ENCODE measurements around the gene ZNF45. TPM values are rescaled to one million over a fixed set of nuclear protein-coding genes. Genes with fewer than 3 reads are reported as not detected.

ZNF45 gene
- total and polyA plus RNA-seq, 5 donors from 2014 or later, result 13.0 to 17.5 (median 14.8) TPM

DNA sequence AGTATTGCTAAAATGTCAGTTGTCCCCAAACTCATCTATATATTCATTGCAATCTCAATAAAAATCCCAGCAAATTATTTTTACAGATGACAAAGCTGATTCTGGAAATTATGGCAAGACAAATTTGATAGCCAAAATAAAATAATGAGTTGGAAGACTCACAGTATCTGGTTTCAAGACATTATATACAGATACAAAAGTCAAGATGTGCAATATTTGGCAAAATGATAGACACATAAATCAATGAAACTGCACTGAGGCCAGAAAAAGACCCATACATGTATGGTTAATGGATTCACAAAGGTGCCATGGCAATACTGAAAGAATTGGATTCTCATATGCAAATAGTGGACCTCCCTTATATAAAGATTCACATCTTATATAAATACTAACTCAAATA is 24.2 kb downstream of the ZNF45 start:
- peaks cover 0 to 4% (median 0%) of the 10 kb centered on the region in 4 donors for H3K4me1 Mint-ChIP-seq
- H3K27me3 Mint-ChIP-seq, result no peaks in the 10 kb centered on the region
- H3K36me3 ChIP-seq (ENCODE audit: control insufficient read depth, insufficient read depth, low read length), result peaks cover 23% of the 10 kb centered on the region
- no peaks in the 10 kb centered on the region for H3K27me3 ChIP-seq (ENCODE audit: control insufficient read depth, insufficient read depth, low read length)
- H3K9me3 Mint-ChIP-seq, result peaks cover 0 to 95% (median 40%) of the 10 kb centered on the region in 7 donors
- H3K4me3 ChIP-seq (ENCODE audit: low read depth, low read length), result no peak overlapping the region
- H3K4me3 Mint-ChIP-seq, result no peak overlapping the region
- H3K27ac Mint-ChIP-seq, result no peak overlapping the region
- DNase-seq (no peak), ATAC-seq (ENCODE audit: low read depth in 2 of 2) (no peak)
- peaks cover 89 to 100% of the 10 kb centered on the region in 2 experiments for H3K9me3 ChIP-seq (ENCODE audit: control insufficient read depth in 2 of 2, low read length in 2 of 2)
- peaks cover 35% of the 10 kb centered on the region for H3K36me3 Mint-ChIP-seq
- H3K4me1 ChIP-seq (ENCODE audit: control insufficient read depth, insufficient read depth, low read length, poor library complexity, severe bottlenecking), result no peaks in the 10 kb centered on the region
- no peak overlapping the region for H3K27ac ChIP-seq (ENCODE audit: insufficient read depth, low read length, poor library complexity, severe bottlenecking)

DNA sequence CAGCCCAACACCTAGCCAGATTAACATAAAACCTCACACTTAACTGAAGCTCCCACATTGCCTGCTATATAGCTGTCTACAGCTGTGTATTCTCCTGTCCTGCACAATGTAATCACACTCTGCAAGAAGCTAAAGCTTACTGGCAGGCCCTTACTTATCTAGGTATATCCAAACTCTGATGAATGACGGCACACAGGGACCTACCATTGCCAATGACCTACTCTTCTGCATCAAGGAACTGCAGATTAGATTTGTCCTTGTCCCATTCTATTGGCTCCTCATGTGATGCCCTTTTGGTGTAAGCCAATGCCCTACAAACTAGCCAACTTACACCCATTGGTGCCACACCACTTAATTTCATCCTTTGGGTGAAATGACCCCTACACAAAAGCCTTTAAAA is 26.4 kb downstream of the ZNF45 start:
- no peak overlapping the region for H3K27ac ChIP-seq (ENCODE audit: insufficient read depth, low read length, poor library complexity, severe bottlenecking)
- Mint-ChIP-seq H3K9me3 (peaks cover 6 to 87% (median 36%) of the 10 kb centered on the region in 7 donors), H3K27ac (no peak overlapping the region), H3K36me3 (peaks cover 20% of the 10 kb centered on the region), H3K4me1 (peaks cover 0 to 4% (median 0%) of the 10 kb centered on the region in 4 donors), H3K4me3 (no peak overlapping the region), H3K27me3 (no peaks in the 10 kb centered on the region)
- H3K27me3 ChIP-seq (ENCODE audit: control insufficient read depth, insufficient read depth, low read length), result no peaks in the 10 kb centered on the region
- H3K36me3 ChIP-seq (ENCODE audit: control insufficient read depth, insufficient read depth, low read length), result peaks cover 1% of the 10 kb centered on the region
- peaks cover 82 to 99% of the 10 kb centered on the region in 2 experiments for H3K9me3 ChIP-seq (ENCODE audit: control insufficient read depth in 2 of 2, low read length in 2 of 2)
- no peak for ATAC-seq (ENCODE audit: low read depth in 2 of 2)
- no peak overlapping the region for H3K4me3 ChIP-seq (ENCODE audit: low read depth, low read length)
- no peaks in the 10 kb centered on the region for H3K4me1 ChIP-seq (ENCODE audit: control insufficient read depth, insufficient read depth, low read length, poor library complexity, severe bottlenecking)
- DNase-seq, result no peak

DNA sequence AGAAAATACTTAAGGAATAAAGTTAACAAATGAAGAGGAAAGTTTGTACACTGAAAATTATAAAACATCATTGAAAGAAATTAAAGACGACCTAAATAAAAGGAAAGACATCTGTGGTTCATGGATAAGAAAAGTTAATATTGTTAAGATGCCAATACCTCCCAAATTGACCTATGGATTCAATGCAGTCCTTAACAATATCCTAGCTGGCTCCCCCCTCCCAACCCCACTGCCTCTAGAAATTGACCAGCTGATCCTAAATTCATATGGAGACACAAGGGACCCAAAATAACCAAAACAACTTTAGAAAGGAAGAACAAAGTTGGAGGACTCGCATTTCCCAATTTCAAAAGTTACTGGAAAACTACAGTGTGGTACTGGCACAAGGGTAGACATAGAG is 28.3 kb downstream of the ZNF45 start:
- H3K36me3 Mint-ChIP-seq, result peaks cover 20% of the 10 kb centered on the region
- H3K9me3 ChIP-seq (ENCODE audit: control insufficient read depth in 2 of 2, low read length in 2 of 2), result peaks cover 73 to 98% of the 10 kb centered on the region in 2 experiments

DNA sequence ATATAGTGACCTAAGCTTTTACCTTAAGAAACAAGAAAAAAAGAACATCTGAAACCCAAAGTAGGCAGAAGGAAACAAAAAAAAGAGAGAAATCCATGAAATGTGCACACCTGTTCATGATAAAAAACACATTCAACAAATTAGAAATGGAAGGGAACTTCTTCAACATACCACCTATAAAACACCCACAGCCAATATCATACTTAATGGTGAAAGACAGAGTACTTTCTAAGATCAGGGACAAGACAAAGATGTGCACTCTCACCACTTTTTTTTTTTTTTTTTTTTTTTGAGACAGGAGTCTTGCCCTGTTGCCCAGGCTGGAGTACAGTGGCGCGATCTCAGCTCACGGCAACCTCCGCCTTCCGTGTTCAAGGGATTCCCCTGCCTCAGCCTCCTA is 29.2 kb downstream of the ZNF45 start:
- H3K36me3 Mint-ChIP-seq, result peaks cover 17% of the 10 kb centered on the region
- peaks cover 6 to 80% (median 33%) of the 10 kb centered on the region in 7 donors for H3K9me3 Mint-ChIP-seq
- peaks cover 66 to 89% of the 10 kb centered on the region in 2 experiments for H3K9me3 ChIP-seq (ENCODE audit: control insufficient read depth in 2 of 2, low read length in 2 of 2)
- H3K4me3 Mint-ChIP-seq, result peak overlapping the region in 1 of 4 donors; percentile 61
- H3K36me3 ChIP-seq (ENCODE audit: control insufficient read depth, insufficient read depth, low read length), result no peaks in the 10 kb centered on the region
- no peak overlapping the region for H3K27ac ChIP-seq (ENCODE audit: insufficient read depth, low read length, poor library complexity, severe bottlenecking)
- peaks cover 4 to 17% (median 12%) of the 10 kb centered on the region in 4 donors for H3K4me1 Mint-ChIP-seq
- H3K27me3 ChIP-seq (ENCODE audit: control insufficient read depth, insufficient read depth, low read length), result no peaks in the 10 kb centered on the region
- H3K4me1 ChIP-seq (ENCODE audit: control insufficient read depth, insufficient read depth, low read length, poor library complexity, severe bottlenecking), result peaks cover 8% of the 10 kb centered on the region
- H3K4me3 ChIP-seq (ENCODE audit: low read depth, low read length), result no peak overlapping the region
- DNase-seq, result no peak
- no peak for ATAC-seq (ENCODE audit: low read depth in 2 of 2)
- H3K27me3 Mint-ChIP-seq, result no peaks in the 10 kb centered on the region
- no peak overlapping the region for H3K27ac Mint-ChIP-seq

More for the DNA sequence above, 28.3 kb downstream of the ZNF45 start:
- Histone ChIP-seq H3K4me1 (ENCODE audit: control insufficient read depth, insufficient read depth, low read length, poor library complexity, severe bottlenecking) (peaks cover 6% of the 10 kb centered on the region), H3K4me3 (ENCODE audit: low read depth, low read length) (no peak overlapping the region), H3K27ac (ENCODE audit: insufficient read depth, low read length, poor library complexity, severe bottlenecking) (no peak overlapping the region), H3K36me3 (ENCODE audit: control insufficient read depth, insufficient read depth, low read length) (no peaks in the 10 kb centered on the region), H3K27me3 (ENCODE audit: control insufficient read depth, insufficient read depth, low read length) (no peaks in the 10 kb centered on the region)
- Mint-ChIP-seq H3K27me3 (no peaks in the 10 kb centered on the region), H3K9me3 (peaks cover 6 to 82% (median 34%) of the 10 kb centered on the region in 7 donors), H3K4me1 (peaks cover 4 to 8% (median 6%) of the 10 kb centered on the region in 4 donors), H3K4me3 (no peak overlapping the region), H3K27ac (no peak overlapping the region)
- ATAC-seq (ENCODE audit: low read depth in 2 of 2), result no peak
- DNase-seq, result no peak

DNA sequence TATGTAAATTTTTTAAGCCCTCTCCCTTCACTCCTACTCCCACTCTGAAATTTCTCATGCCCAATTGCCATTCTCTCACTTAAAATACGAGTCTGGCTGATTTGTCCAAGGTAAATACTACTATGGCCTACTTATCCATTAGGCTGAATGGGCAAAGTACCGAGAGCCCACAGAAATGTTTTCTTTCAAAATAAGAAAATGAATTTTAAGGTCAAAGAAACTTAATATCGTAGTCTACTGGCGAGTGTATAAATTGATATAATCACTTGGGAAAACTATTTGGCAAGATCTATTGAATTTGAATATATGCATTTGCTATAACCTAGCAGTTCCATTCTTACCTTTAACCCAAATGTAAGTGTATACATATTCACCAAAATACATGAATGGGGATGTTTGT is 32.7 kb downstream of the ZNF45 start:
- Mint-ChIP-seq H3K27me3 (no peaks in the 10 kb centered on the region), H3K27ac (no peak overlapping the region), H3K4me1 (peaks cover 4 to 23% (median 16%) of the 10 kb centered on the region in 4 donors), H3K4me3 (peak overlapping the region in 3 of 4 donors; percentile 87 to 92 (median 91)), H3K36me3 (peaks cover 39% of the 10 kb centered on the region), H3K9me3 (peaks cover 9 to 74% (median 36%) of the 10 kb centered on the region in 7 donors)
- Histone ChIP-seq H3K27ac (ENCODE audit: insufficient read depth, low read length, poor library complexity, severe bottlenecking) (no peak overlapping the region), H3K4me1 (ENCODE audit: control insufficient read depth, insufficient read depth, low read length, poor library complexity, severe bottlenecking) (peaks cover 8% of the 10 kb centered on the region), H3K9me3 (ENCODE audit: control insufficient read depth in 2 of 2, low read length in 2 of 2) (peaks cover 47 to 73% of the 10 kb centered on the region in 2 experiments), H3K4me3 (ENCODE audit: low read depth, low read length) (peak overlapping the region; percentile 83), H3K27me3 (ENCODE audit: control insufficient read depth, insufficient read depth, low read length) (no peaks in the 10 kb centered on the region), H3K36me3 (ENCODE audit: control insufficient read depth, insufficient read depth, low read length) (no peaks in the 10 kb centered on the region)
- no peak for DNase-seq
- ATAC-seq (ENCODE audit: low read depth in 2 of 2), result no peak

DNA sequence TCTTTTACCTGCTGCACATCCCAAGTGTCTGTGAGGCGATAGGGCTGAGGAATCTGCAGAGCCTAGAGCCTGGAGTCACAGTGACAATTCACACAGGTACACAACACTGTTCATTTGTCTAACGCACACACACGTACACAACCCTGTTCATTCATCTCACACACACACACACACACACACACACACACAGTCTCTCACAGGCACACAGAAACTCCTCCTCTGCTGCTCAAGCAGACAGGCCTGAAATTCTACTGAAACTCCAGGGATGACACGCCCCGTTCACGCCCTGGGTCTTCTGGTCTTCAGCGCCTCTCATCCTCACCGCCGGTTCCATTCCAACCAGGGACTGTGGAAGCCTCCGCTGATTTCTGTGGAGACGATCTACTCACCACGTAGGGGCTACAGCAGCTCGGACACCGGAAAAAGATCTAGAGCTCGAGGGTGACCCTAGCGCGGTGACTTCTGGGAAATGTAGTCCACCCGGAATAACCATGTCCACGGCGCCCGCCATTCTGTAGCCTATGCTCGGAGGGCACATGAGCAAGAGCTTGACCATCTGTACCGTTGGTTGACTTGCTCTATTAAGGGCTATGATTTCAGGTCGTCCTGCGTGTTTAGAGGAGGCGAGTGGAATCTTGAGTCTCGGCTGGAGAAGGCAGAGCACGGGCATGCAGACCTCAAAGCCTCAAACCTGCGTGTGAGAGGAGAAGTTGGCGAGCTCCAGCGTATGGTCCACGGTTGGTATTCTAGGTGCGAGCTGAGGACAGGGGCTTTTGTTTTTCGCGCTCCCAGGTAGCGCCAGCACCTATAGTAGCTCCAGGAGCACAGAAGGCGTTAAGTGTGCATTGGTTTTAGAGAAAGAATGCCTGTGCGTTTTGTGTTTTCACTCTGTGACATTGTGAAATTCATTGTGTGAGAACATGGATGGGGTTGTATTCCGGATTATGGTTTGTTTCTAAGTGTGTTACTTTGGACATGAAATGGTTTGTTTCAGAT is 33.4 kb downstream of the ZNF45 start:
- Histone ChIP-seq H3K4me1 (ENCODE audit: control insufficient read depth, insufficient read depth, low read length, poor library complexity, severe bottlenecking) (peaks cover 8% of the 10 kb centered on the region), H3K36me3 (ENCODE audit: control insufficient read depth, insufficient read depth, low read length) (no peaks in the 10 kb centered on the region), H3K27ac (ENCODE audit: insufficient read depth, low read length, poor library complexity, severe bottlenecking) (no peak overlapping the region), H3K27me3 (ENCODE audit: control insufficient read depth, insufficient read depth, low read length) (no peaks in the 10 kb centered on the region), H3K9me3 (ENCODE audit: control insufficient read depth in 2 of 2, low read length in 2 of 2) (peaks cover 45 to 72% of the 10 kb centered on the region in 2 experiments), H3K4me3 (ENCODE audit: low read depth, low read length) (peak overlapping the region; percentile 83)
- Mint-ChIP-seq H3K36me3 (peaks cover 39% of the 10 kb centered on the region), H3K27ac (peak overlapping the region in 2 of 3 donors; percentile 81 to 85), H3K9me3 (peaks cover 8 to 71% (median 31%) of the 10 kb centered on the region in 7 donors), H3K4me1 (peaks cover 4 to 23% (median 16%) of the 10 kb centered on the region in 4 donors), H3K4me3 (peak overlapping the region; percentile 87 to 95 (median 92)), H3K27me3 (no peaks in the 10 kb centered on the region)
- DNase-seq, result peak; percentile 53 to 69 (median 53)
- ATAC-seq (ENCODE audit: low read depth in 2 of 2), result peak; percentile 72 to 77

DNA sequence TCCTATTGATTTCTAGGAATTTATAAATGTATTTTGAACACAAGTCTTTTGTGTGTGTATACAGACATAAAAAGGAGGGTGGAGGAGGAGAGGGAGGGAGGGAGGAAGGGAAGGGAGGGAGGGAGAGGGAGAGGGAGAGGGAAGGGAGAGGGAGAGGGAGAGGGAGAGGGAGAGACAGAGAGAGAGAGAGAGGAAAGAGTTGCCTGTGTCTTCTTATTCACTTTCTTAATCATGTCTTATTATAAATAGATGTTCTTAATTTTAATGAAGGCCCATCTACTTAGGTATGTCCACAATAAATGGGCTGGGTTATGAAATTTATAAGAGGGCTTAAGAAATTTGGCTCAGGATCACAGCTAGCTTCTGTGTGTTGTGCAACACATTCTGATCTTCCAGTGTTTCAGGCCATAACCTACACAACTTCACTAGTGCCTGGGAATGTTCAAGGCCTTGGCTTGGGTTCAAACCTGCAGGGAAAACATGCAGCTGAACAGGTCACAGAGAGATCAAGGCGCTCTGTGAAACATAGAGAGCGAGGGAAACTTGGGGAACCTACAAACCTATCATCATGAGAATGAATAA is 39.3 kb downstream of the ZNF45 start:
- Mint-ChIP-seq H3K36me3 (peaks cover 45% of the 10 kb centered on the region), H3K9me3 (peaks cover 4 to 71% (median 34%) of the 10 kb centered on the region in 7 donors), H3K4me3 (no peak overlapping the region)

More for the DNA sequence above, 39.3 kb downstream of the ZNF45 start:
- Histone ChIP-seq H3K27ac (ENCODE audit: insufficient read depth, low read length, poor library complexity, severe bottlenecking) (no peak overlapping the region), H3K4me3 (ENCODE audit: low read depth, low read length) (no peak overlapping the region), H3K36me3 (ENCODE audit: control insufficient read depth, insufficient read depth, low read length) (no peaks in the 10 kb centered on the region), H3K4me1 (ENCODE audit: control insufficient read depth, insufficient read depth, low read length, poor library complexity, severe bottlenecking) (no peaks in the 10 kb centered on the region), H3K27me3 (ENCODE audit: control insufficient read depth, insufficient read depth, low read length) (no peaks in the 10 kb centered on the region), H3K9me3 (ENCODE audit: control insufficient read depth in 2 of 2, low read length in 2 of 2) (peaks cover 31 to 51% of the 10 kb centered on the region in 2 experiments)
- ATAC-seq (ENCODE audit: low read depth in 2 of 2) (no peak), DNase-seq (no peak)
- Mint-ChIP-seq H3K27ac (no peak overlapping the region), H3K4me1 (peaks cover 0 to 6% (median 5%) of the 10 kb centered on the region in 4 donors), H3K27me3 (no peaks in the 10 kb centered on the region)

Data from CD4-positive, CD25-positive, alpha-beta regulatory T cell (primary cell).